ENCODE results near the gene PDE10A.

DNA sequence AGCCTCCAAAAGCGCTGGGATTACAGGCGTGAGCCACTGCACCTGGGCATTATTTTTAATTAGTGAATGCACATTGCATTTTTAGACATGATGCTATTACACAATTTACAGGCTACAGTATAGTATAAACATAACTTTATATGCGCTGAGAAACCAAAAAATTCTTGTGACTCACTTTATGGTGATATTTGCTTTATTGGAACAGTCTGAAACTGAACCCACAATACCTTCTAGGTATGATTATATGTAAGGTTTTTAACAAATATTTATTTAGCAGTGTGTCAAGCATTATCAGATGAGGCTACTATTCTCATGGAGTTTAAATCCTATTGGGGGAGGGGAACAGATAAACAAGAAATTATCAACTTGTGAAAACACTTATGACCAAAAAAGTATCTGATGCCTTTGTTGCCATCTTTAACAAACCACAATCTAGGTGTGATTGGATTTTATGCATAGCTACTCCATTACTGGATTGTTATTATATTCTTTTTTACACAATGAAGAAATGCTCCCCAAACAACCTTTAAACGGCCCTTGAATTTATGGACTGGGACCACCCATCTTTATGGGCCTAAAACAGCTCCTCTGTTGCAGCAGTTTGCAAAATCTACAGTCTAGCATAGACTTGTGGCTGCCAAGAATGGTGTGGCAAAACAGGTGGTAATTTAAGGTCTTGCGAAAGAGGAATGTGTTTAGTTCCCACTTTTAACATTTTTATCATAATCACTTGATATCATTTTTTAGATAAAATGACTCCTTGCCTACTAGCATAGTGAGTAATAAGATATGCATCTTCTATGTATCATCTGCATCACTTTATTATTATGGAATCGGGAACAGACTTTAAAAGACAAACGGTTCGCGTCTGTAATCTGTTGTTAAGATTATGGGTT, 194.5 kb downstream of the PDE10A start:
- TF ChIP-seq EZH2 (IDR thresholded peaks at IDR 0.05; ENCODE audit: insufficient read depth, low read length): no peak
- TF ChIP-seq, protein P1, sequence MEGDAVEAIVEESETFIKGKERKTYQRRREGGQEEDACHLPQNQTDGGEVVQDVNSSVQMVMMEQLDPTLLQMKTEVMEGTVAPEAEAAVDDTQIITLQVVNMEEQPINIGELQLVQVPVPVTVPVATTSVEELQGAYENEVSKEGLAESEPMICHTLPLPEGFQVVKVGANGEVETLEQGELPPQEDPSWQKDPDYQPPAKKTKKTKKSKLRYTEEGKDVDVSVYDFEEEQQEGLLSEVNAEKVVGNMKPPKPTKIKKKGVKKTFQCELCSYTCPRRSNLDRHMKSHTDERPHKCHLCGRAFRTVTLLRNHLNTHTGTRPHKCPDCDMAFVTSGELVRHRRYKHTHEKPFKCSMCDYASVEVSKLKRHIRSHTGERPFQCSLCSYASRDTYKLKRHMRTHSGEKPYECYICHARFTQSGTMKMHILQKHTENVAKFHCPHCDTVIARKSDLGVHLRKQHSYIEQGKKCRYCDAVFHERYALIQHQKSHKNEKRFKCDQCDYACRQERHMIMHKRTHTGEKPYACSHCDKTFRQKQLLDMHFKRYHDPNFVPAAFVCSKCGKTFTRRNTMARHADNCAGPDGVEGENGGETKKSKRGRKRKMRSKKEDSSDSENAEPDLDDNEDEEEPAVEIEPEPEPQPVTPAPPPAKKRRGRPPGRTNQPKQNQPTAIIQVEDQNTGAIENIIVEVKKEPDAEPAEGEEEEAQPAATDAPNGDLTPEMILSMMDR (IDR thresholded peaks at IDR 0.05; ENCODE audit: insufficient read depth, low read depth, low read length): no peak
